Omental fat pad (tissue), 4 donors: ENCODE data around the gene LIN7C. TPM values are rescaled to one million over a fixed set of nuclear protein-coding genes. Genes with fewer than 3 reads are reported as not detected.

Source experiments
- ATAC-seq: fragments of 150-250 bp; one replicate; pipeline ENCODE4 v1.9.1; 2016; ENCODE audit warnings: mild to moderate bottlenecking, moderate library complexity; ENCODE audit not compliant: low FRiP score
- DNase-seq: peaks from one replicate; pipeline ENCODE4 v3.0.0-alpha.2; 2019; ENCODE audit warnings: low spot score
- total RNA-seq, 4 donors: library from RNA; depleted of rRNA; stranded (reverse); fragments of >200 nt; gene quantifications; one replicate each; pipeline ENCODE4 v1.1.0, GENCODE V29; 2016
- TF ChIP-seq, protein P1 (sequence below), 3 donors: fragments of 450-650 bp; IDR thresholded peaks; one replicate each; pipeline ENCODE4 v1.5.1; 2016 to 2017; ENCODE audit warnings: antibody characterized with exemption in 3 of 3, mild to moderate bottlenecking in 3 of 3, moderate library complexity in 2 of 3

Gene LIN7C
- total RNA-seq, 4 donors from 2014 or later = 26.5 to 37.7 (median 30.3) TPM

DNA sequence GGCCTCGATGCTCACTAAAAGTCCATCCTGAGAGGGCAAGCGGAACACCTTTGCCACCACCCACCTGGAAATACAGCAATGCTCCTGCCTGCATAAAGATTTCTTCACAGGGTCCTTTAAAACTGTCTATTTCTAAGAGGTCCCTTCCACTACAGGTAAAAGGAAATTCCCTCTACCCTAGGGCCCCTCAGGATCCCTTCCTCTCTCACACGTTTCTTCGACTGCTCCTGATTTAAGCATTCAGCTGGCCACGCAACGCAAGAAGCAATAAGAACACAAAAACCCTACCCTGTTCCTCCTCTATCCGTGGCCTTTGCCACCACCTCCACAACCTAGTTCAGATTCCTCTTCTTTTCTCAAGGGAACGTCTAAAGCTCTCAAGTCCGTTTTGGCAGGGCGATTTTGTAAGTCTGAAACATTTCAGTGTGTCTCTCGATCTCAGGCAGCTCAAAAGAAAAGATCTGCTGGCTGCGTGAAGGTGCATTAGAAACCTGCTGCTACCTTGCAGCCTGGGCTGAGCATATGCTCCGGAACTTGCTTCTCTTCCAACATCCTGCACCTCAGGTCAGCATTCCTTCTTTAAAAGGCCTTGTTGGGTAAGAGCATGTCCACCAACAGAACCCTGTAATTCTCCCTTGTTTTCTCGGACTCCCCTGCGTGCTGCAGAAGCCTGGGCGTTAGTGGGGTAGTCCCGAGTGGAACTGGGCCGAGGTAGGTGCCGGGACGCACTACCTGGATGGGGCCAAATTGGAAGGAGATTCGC, 35.6 kb downstream of the LIN7C start:
- no peak for ATAC-seq
- no peak for DNase-seq
- TF ChIP-seq, protein P1, sequence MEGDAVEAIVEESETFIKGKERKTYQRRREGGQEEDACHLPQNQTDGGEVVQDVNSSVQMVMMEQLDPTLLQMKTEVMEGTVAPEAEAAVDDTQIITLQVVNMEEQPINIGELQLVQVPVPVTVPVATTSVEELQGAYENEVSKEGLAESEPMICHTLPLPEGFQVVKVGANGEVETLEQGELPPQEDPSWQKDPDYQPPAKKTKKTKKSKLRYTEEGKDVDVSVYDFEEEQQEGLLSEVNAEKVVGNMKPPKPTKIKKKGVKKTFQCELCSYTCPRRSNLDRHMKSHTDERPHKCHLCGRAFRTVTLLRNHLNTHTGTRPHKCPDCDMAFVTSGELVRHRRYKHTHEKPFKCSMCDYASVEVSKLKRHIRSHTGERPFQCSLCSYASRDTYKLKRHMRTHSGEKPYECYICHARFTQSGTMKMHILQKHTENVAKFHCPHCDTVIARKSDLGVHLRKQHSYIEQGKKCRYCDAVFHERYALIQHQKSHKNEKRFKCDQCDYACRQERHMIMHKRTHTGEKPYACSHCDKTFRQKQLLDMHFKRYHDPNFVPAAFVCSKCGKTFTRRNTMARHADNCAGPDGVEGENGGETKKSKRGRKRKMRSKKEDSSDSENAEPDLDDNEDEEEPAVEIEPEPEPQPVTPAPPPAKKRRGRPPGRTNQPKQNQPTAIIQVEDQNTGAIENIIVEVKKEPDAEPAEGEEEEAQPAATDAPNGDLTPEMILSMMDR (IDR thresholded peaks at IDR 0.05) = no peak

DNA sequence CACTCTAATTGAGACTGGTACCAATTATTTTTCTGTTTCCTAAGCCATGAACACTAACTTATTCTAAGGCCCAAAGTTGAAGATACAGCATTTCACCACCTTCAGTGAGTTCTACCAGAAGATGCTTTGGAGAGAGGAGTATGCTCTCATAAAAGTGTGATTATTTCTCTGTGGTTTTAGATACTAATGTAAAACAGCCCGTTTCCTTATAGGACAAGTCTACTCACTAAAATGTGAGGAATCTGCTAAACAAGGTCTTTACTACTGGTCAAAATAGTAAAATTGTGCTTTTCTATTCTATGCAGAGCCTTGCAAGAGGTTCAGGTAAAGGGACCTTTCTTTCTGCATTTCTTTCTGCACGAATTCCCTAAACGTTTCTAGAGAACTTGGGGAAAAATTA, 36.4 kb downstream of the LIN7C start:
- ATAC-seq (no peak), DNase-seq (no peak)
- TF ChIP-seq, protein P1 (IDR thresholded peaks at IDR 0.05) = no peak

DNA sequence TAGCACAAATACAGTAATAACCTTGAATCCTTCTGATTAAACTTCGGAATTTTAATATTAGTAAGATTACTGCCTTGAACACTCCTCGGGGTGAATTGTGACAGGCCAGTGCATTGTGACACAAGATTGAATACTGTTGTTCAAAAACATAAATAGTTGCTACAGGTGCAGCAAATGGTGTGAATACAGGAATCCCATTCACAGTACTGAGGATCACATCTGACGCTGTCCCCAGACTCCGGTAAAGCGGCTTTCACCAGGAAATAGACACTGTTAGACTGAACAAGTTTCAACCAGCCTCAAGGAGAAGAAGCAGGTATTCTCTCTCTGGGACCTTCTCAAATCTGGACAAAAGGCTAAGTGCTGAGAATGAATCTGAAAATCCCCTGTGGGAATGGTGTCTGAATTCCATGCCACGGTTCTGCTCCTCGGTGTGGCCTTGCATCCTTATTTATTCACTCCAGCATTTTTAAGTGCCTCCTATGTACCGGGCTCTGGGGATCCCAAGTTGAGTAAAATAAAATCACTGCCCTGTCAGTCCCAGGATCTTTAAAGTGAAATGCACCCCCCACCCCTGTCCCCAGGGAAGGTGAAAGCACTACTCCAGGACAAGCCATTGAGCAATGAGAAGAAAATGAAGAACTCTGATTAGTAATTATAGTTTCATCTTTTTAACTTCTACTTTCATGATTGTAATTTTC, 37.4 kb downstream of the LIN7C start:
- DNase-seq (no peak), ATAC-seq (no peak)
- TF ChIP-seq, protein P1 (IDR thresholded peaks at IDR 0.05) = no peak

DNA sequence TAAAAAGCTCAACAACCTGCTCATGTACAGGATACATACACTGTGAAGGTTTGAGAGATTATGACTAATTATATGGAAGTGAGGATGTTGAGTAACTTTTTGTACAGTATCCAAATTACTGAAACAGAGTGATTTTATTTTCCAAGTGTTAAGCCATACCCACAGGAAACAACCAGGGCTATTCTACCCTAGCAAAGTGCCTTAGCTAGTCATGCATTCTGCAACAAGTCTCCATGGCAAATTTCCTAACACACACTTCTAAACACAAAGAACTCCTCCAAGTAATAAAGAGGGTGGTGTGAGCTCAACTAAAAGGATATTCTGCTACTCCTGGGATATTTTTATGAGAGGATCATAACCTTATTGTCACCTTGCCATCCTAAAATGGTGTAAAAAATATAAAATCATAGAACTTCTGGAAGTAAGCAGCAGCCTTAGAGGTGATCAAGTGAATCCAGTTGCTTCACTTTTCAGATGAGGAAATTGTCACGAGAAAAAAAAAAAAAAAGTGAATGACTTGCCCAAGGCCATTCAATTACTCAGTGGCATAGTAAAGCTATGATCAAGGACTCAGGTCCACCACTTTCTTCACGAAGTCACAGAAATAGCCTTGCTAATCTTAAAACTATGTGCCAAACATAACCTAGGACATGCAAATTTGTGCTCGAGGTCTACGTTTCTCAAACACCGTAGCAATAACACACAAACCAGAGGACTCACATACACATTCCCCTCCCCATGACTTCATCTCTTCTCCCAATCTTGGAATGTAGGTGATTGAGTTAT, 38.2 kb downstream of the LIN7C start:
- TF ChIP-seq, protein P1 (IDR thresholded peaks at IDR 0.05) = no peak
- DNase-seq = no peak
- peak; percentile 53 for ATAC-seq

DNA sequence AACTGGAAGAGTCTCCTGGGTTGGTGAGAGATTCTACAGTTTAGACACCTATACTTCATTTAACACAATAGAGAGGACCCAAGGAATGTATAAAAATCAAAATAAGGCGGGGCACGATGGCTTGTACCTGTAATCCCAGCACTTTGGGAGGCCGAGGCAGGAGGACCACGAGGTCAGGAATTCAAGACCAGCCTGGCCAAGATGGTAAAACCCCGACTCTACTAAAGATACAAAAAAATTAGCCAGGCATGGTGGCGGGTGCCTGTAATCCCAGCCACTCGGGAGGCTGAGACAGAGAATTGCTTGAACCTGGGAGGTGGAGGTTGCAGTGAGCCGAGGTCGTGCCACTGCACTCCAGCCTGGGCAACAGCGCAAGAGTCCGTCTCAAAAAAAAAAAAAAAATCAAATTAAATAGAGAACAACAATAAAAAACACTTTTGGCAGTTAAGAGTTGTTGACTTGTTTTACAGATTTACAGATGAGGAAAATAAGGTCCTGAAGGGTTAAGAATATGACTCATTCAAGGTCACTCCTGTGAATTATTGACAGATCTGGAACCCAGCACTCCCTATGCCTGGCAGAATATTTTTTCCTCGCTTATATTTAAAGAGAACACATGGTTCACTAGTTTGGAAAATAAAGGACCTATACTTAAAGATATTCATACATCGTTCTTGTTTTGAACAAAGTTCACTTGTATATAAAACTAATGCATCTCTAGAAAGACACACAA, 39.2 kb downstream of the LIN7C start:
- DNase-seq (no peak), ATAC-seq (no peak)
- TF ChIP-seq, protein P1 (IDR thresholded peaks at IDR 0.05) = no peak

- TF ChIP-seq, protein P1 (IDR thresholded peaks at IDR 0.05) = no peak
Observed at GRCh38 chr11:27466363-27466762, 40.2 kb downstream of the LIN7C start.

More at GRCh38 chr11:27466363-27466762, 40.2 kb downstream of the LIN7C start:
- ATAC-seq (no peak), DNase-seq (no peak)
